Mesothelial cell of epicardium (in vitro differentiated cells): ENCODE results near the gene NRIP3. TPM values are rescaled to one million over a fixed set of nuclear protein-coding genes. Genes with fewer than 3 reads are reported as not detected.

Experiments used
- DNase-seq, 2 experiments: peaks; one replicate each; pipeline ENCODE4 v3.0.0; 2021; ENCODE audit warnings: low spot score in 2 of 2; ENCODE audit not compliant: unreplicated experiment in 2 of 2
- H3K27ac Mint-ChIP-seq: 2 replicates; pipeline ENCODE4 v1.8.0; 2021; ENCODE audit warnings: mixed read lengths
- H3K27me3 Mint-ChIP-seq: 2 replicates; pipeline ENCODE4 v1.8.0; 2021; ENCODE audit warnings: low read depth, mixed read lengths
- H3K36me3 Mint-ChIP-seq: 2 replicates; pipeline ENCODE4 v1.8.0; 2021; ENCODE audit warnings: mixed read lengths
- H3K4me1 Mint-ChIP-seq: 2 replicates; pipeline ENCODE4 v1.8.0; 2021; ENCODE audit warnings: mixed read lengths
- H3K4me3 Mint-ChIP-seq: 2 replicates; pipeline ENCODE4 v1.8.0; 2021; ENCODE audit warnings: mild to moderate bottlenecking, moderate library complexity, mixed read lengths
- H3K9me3 Mint-ChIP-seq: 2 replicates; pipeline ENCODE4 v1.8.0; 2021; ENCODE audit warnings: mixed read lengths
- CTCF ChIP-seq: fragments of 200-600 bp; sonication (generic); IDR thresholded peaks from one replicate; pipeline ENCODE4 v1.5.0; 2021; ENCODE audit warnings: antibody characterized with exemption; ENCODE audit not compliant: unreplicated experiment
- total RNA-seq: library from RNA; stranded (reverse); gene quantifications from 3 replicates; pipeline ENCODE4 v1.2.1, GENCODE V29; 2021

Gene NRIP3
- total RNA-seq, 1 donor from 2014 or later = 1.5 TPM

GRCh38 chr11:8971196-8971923 lies 32.4 kb downstream of the NRIP3 start:
- Mint-ChIP-seq H3K27me3 (no peaks in the 10 kb centered on the region), H3K4me1 (no peaks in the 10 kb centered on the region), H3K36me3 (no peaks in the 10 kb centered on the region), H3K9me3 (no peaks in the 10 kb centered on the region), H3K4me3 (no peak overlapping the region), H3K27ac (no peak overlapping the region)
- no peak for DNase-seq
- TF ChIP-seq CTCF = no peak

- DNase-seq = no peak
- no peak overlapping the region for H3K4me3 Mint-ChIP-seq
Measured at GRCh38 chr11:8967184-8967583, 36.6 kb downstream of the NRIP3 start.

GRCh38 chr11:8964324-8965320 lies 39.2 kb downstream of the NRIP3 start, which contains the start of gene TMEM9B:
TMEM9B (minus strand) TSS chr11:8964442; CDS start chr11:8964313, 129 bp downstream.
- peak; percentile 47 to 73 for DNase-seq
- Mint-ChIP-seq H3K9me3 (no peaks in the 10 kb centered on the region), H3K4me1 (peaks cover 24% of the 10 kb centered on the region), H3K27me3 (no peaks in the 10 kb centered on the region), H3K4me3 (peak within 1 kb of the TSS; percentile 94), H3K36me3 (no peaks in the 10 kb centered on the region), H3K27ac (peak within 1 kb of the TSS; percentile 89)
- no peak for TF ChIP-seq CTCF

More at GRCh38 chr11:8967184-8967583, 36.6 kb downstream of the NRIP3 start:
- Mint-ChIP-seq H3K27me3 (no peaks in the 10 kb centered on the region), H3K36me3 (no peaks in the 10 kb centered on the region), H3K27ac (no peak overlapping the region), H3K4me1 (peaks cover 21% of the 10 kb centered on the region), H3K9me3 (no peaks in the 10 kb centered on the region)
- no peak for TF ChIP-seq CTCF

GRCh38 chr11:8963569-8964323 lies 40.1 kb downstream of the NRIP3 start:
- peak; percentile 56 to 71 for DNase-seq
- H3K27ac Mint-ChIP-seq = peak overlapping the region; percentile 89
- H3K9me3 Mint-ChIP-seq = no peaks in the 10 kb centered on the region
- no peaks in the 10 kb centered on the region for H3K36me3 Mint-ChIP-seq
- no peaks in the 10 kb centered on the region for H3K27me3 Mint-ChIP-seq
- peak overlapping the region; percentile 94 for H3K4me3 Mint-ChIP-seq
- TF ChIP-seq CTCF = no peak
- peaks cover 24% of the 10 kb centered on the region for H3K4me1 Mint-ChIP-seq

- H3K4me1 Mint-ChIP-seq = peaks cover 24% of the 10 kb centered on the region
- no peak for TF ChIP-seq CTCF
- no peak for DNase-seq
- H3K27me3 Mint-ChIP-seq = no peaks in the 10 kb centered on the region
- peak overlapping the region; percentile 17 for H3K27ac Mint-ChIP-seq
- H3K9me3 Mint-ChIP-seq = no peaks in the 10 kb centered on the region
- peak overlapping the region; percentile 94 for H3K4me3 Mint-ChIP-seq
- H3K36me3 Mint-ChIP-seq = no peaks in the 10 kb centered on the region
Measured at GRCh38 chr11:8962841-8963240, 41.0 kb downstream of the NRIP3 start.
